Ramos (cell line): Measurements from ENCODE around the gene CLUH.

Experiments
- in situ Hi-C: fragments of 300-500 bp; cut with MboI; formaldehyde crosslinking; loops from one replicate; pipeline ENCODE4 v1.14.3; 2022; ENCODE audit warnings: low sequenced_read_pairs; ENCODE audit not compliant: unreplicated experiment

Gene CLUH

GRCh38 chr17:2723505-2723996 is 12.0 kb upstream of the CLUH start:
- in situ Hi-C loops: no loop called here

GRCh38 chr17:2722611-2723010 is 11.0 kb upstream of the CLUH start:
- in situ Hi-C loops: no loop called here

GRCh38 chr17:2721603-2722002 is 10.0 kb upstream of the CLUH start:
- in situ Hi-C loops: no loop called here

- in situ Hi-C loops: no loop called here
Measured at GRCh38 chr17:2719861-2720260, 8.3 kb upstream of the CLUH start.

- in situ Hi-C loops: no loop called here
Measured at GRCh38 chr17:2718150-2718938, 6.8 kb upstream of the CLUH start.

GRCh38 chr17:2716649-2717048 is 5.1 kb upstream of the CLUH start:
- in situ Hi-C loops: no loop called here

GRCh38 chr17:2713881-2714280 is 2.3 kb upstream of the CLUH start:
- in situ Hi-C loops: no loop called here

- in situ Hi-C loops: no loop called here
Measured at GRCh38 chr17:2712300-2713043, 908 bp upstream of the CLUH start.

GRCh38 chr17:2710803-2711607 is 559 bp downstream of the CLUH start:
- in situ Hi-C loops: no loop called here

- in situ Hi-C loops: no loop called here
Measured at GRCh38 chr17:2710071-2710802, 1.3 kb downstream of the CLUH start.

- in situ Hi-C loops: no loop called here
Measured at GRCh38 chr17:2709183-2709661, 2.3 kb downstream of the CLUH start.

- in situ Hi-C loops: no loop called here
Measured at GRCh38 chr17:2708585-2709182, 2.9 kb downstream of the CLUH start.

- in situ Hi-C loops: no loop called here
Measured at GRCh38 chr17:2707721-2708584, 3.6 kb downstream of the CLUH start.

GRCh38 chr17:2706911-2707510 is 4.6 kb downstream of the CLUH start:
- in situ Hi-C loops: no loop called here

GRCh38 chr17:2705888-2706795 is 5.4 kb downstream of the CLUH start:
- in situ Hi-C loops: no loop called here

GRCh38 chr17:2705263-2705662 is 6.3 kb downstream of the CLUH start:
- in situ Hi-C loops: no loop called here

GRCh38 chr17:2704890-2705248 is 6.7 kb downstream of the CLUH start:
- in situ Hi-C loops: no loop called here
